Skeletal muscle satellite cell (primary cell): ENCODE measurements around the gene ZNF365.
A peak's percentile ranks its signal among the peaks of the same experiment; 100 is the strongest.

Experiments
- H3K27me3 ChIP-seq: 2 replicates; pipeline ENCODE4 v1.7.0; 2013; ENCODE audit warnings: low read length; ENCODE audit not compliant: control insufficient read depth, insufficient read depth
- H3K36me3 ChIP-seq: 2 replicates; pipeline ENCODE4 v1.7.0; 2013; ENCODE audit warnings: mild to moderate bottlenecking, control low read depth, low read length; ENCODE audit not compliant: insufficient read depth
- H3K4me1 ChIP-seq: 2 replicates; pipeline ENCODE4 v1.7.0; 2013; ENCODE audit warnings: low read length; ENCODE audit not compliant: control insufficient read depth, insufficient read depth
- H3K4me2 ChIP-seq: 2 replicates; pipeline ENCODE4 v1.7.0; 2013; ENCODE audit warnings: mild to moderate bottlenecking, low read length
- H3K4me3 ChIP-seq: 2 replicates; pipeline ENCODE4 v1.7.0; 2013; ENCODE audit warnings: low read length
- H3K9ac ChIP-seq: 2 replicates; pipeline ENCODE4 v1.7.0; 2013; ENCODE audit warnings: mild to moderate bottlenecking, low read depth, low read length, moderate library complexity
- H3K9me3 ChIP-seq: replicated peaks from 2 replicates; pipeline ENCODE4 v1.7.0; 2013; ENCODE audit warnings: mild to moderate bottlenecking, control low read depth, low read length

The ZNF365 gene

DNA sequence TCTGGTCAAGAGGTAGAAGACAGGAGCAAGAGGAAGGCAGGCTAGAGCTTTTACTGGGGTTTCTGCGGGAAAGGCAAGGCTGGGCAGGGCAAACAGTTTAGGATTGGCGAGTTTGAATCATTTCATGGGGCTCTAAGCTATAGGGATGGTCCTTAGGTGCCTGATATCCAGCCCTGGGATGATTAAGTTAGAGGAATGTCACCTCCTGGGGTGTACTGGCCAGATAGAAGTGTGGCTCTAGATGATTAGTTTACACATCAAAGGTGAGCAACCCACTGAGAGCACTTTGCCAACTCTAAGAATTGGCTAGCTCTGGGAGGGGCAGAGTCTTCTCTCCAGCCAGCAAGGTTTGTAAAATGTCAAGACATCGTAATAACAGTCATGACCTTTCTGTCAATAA is 52.4 kb downstream of the ZNF365 start:
- no peak overlapping the region for H3K9ac ChIP-seq
- H3K27me3 ChIP-seq, result no peaks in the 10 kb centered on the region
- H3K9me3 ChIP-seq, result no peaks in the 10 kb centered on the region
- no peak overlapping the region for H3K4me3 ChIP-seq
- no peaks in the 10 kb centered on the region for H3K36me3 ChIP-seq
- no peak overlapping the region for H3K4me2 ChIP-seq
- peaks cover 19% of the 10 kb centered on the region for H3K4me1 ChIP-seq

- H3K27me3 ChIP-seq, result no peaks in the 10 kb centered on the region
- no peak overlapping the region for H3K9ac ChIP-seq
- no peak overlapping the region for H3K4me2 ChIP-seq
- no peaks in the 10 kb centered on the region for H3K36me3 ChIP-seq
- H3K4me3 ChIP-seq, result no peak overlapping the region
- peaks cover 30% of the 10 kb centered on the region for H3K4me1 ChIP-seq
- no peaks in the 10 kb centered on the region for H3K9me3 ChIP-seq
These were observed 56.7 kb downstream of the ZNF365 start for GRCh38 chr10:62430881-62431280.

DNA sequence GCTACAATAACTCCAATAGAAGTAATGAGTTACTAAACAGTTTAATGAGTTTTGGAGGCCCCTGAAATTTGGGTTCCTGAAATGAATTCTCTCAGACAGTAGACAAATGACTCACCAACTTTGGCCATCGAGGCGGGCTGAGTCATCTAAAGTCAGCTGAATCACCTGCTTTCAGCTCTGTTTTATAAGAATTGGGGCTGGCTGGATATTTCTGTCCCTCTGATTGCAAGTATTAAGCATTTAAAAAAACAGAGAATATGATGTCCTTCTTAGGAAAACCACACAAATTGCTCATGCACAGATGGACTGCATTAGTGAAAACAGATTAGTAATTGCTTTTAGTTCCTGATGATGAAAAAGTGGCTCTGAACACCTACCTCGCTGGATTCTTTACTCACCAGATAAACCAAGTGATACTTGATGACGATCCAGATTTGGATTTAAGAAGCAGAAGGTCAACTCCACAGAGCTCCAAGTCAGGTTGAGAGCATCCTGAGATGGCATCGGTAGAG is 59.1 kb downstream of the ZNF365 start:
- peaks cover 22% of the 10 kb centered on the region for H3K4me1 ChIP-seq
- H3K27me3 ChIP-seq, result no peaks in the 10 kb centered on the region
- peak overlapping the region; percentile 4 for H3K9ac ChIP-seq
- H3K36me3 ChIP-seq, result no peaks in the 10 kb centered on the region
- no peak overlapping the region for H3K4me3 ChIP-seq
- H3K4me2 ChIP-seq, result peak overlapping the region; percentile 64
- no peaks in the 10 kb centered on the region for H3K9me3 ChIP-seq

- H3K4me3 ChIP-seq, result no peak overlapping the region
- no peaks in the 10 kb centered on the region for H3K27me3 ChIP-seq
- peak overlapping the region; percentile 64 for H3K4me2 ChIP-seq
- H3K36me3 ChIP-seq, result no peaks in the 10 kb centered on the region
- peak overlapping the region; percentile 4 for H3K9ac ChIP-seq
- H3K4me1 ChIP-seq, result peaks cover 22% of the 10 kb centered on the region
- H3K9me3 ChIP-seq, result no peaks in the 10 kb centered on the region
These were observed 59.7 kb downstream of the ZNF365 start for GRCh38 chr10:62433901-62434300.

GRCh38 chr10:62437696-62438095 is 63.5 kb downstream of the ZNF365 start:
- H3K9me3 ChIP-seq, result no peaks in the 10 kb centered on the region
- H3K4me2 ChIP-seq, result no peak overlapping the region
- no peak overlapping the region for H3K9ac ChIP-seq
- H3K4me1 ChIP-seq, result peaks cover 18% of the 10 kb centered on the region
- no peaks in the 10 kb centered on the region for H3K27me3 ChIP-seq
- no peak overlapping the region for H3K4me3 ChIP-seq
- H3K36me3 ChIP-seq, result no peaks in the 10 kb centered on the region

DNA sequence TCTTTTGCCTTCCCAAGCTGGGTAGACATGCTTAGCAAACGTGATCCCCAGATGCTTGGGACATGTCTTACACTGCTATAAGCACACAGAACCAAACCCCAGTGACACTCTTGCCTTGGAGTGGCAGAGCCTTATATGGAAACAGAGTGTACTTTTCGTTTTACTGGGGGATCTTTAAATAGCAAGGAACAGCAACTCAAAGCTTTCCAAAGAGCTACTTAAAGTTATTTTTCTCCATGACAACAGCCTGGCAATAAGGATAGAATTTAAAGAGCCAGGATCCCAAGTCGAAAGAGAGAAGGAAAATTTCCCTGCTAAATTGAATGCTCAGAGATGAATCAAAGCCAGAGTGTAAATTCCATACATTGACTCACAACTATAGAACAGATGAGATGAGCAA is 67.8 kb downstream of the ZNF365 start:
- Histone ChIP-seq H3K9ac (no peak overlapping the region), H3K4me1 (no peaks in the 10 kb centered on the region), H3K4me3 (no peak overlapping the region), H3K9me3 (no peaks in the 10 kb centered on the region), H3K27me3 (no peaks in the 10 kb centered on the region), H3K4me2 (no peak overlapping the region), H3K36me3 (no peaks in the 10 kb centered on the region)

DNA sequence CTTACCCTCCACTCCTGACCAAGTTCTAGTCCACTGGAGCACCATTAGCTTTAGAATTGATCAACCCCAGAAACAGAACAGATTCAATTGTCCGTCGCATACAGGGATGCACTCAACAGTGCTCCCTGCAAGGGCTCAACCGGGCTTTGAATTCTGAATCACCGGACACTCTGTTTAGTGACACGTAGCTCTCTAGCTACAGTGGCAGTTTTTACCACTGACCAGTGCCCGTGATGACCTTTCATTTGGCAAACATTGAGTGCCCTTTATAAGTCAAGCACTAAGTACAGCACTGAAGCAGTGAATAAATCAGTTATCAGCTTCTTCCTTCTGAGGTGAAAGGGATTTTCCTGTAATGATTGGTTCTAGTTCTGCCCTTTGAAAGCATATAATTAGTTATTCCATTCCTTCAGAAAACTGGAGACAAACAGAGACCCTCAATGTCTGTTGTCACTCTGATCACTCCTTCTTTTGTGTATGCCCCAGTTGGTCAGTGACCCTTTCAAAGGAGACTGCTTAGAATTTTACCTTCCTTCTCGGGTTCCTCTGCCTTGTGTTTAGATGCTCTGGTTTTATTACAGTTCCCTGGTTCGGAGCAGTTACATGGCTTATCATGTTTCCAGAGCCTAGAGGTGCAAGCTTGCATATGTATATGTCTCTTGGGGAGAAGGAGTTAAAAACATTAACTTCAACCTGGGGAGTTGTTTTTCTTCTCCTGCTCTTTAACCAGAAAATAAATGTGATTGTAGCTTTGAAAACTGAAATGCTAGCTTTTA is 68.9 kb downstream of the ZNF365 start:
- Histone ChIP-seq H3K4me3 (no peak overlapping the region), H3K36me3 (no peaks in the 10 kb centered on the region), H3K9ac (no peak overlapping the region), H3K4me2 (no peak overlapping the region), H3K27me3 (no peaks in the 10 kb centered on the region), H3K9me3 (no peaks in the 10 kb centered on the region), H3K4me1 (no peaks in the 10 kb centered on the region)

GRCh38 chr10:62443866-62444265 is 69.7 kb downstream of the ZNF365 start:
- Histone ChIP-seq H3K9me3 (no peaks in the 10 kb centered on the region), H3K4me1 (no peaks in the 10 kb centered on the region), H3K9ac (no peak overlapping the region), H3K36me3 (no peaks in the 10 kb centered on the region), H3K4me3 (no peak overlapping the region), H3K4me2 (no peak overlapping the region), H3K27me3 (no peaks in the 10 kb centered on the region)

GRCh38 chr10:62446627-62447026 is 72.5 kb downstream of the ZNF365 start:
- no peaks in the 10 kb centered on the region for H3K9me3 ChIP-seq
- H3K4me2 ChIP-seq, result no peak overlapping the region
- no peaks in the 10 kb centered on the region for H3K27me3 ChIP-seq
- no peak overlapping the region for H3K9ac ChIP-seq
- no peaks in the 10 kb centered on the region for H3K36me3 ChIP-seq
- no peaks in the 10 kb centered on the region for H3K4me1 ChIP-seq
- H3K4me3 ChIP-seq, result no peak overlapping the region

GRCh38 chr10:62450912-62451610 is 76.9 kb downstream of the ZNF365 start:
- no peaks in the 10 kb centered on the region for H3K36me3 ChIP-seq
- no peak overlapping the region for H3K4me3 ChIP-seq
- H3K27me3 ChIP-seq, result no peaks in the 10 kb centered on the region
- peaks cover 11% of the 10 kb centered on the region for H3K4me1 ChIP-seq
- H3K9ac ChIP-seq, result no peak overlapping the region
- no peak overlapping the region for H3K4me2 ChIP-seq
- no peaks in the 10 kb centered on the region for H3K9me3 ChIP-seq

DNA sequence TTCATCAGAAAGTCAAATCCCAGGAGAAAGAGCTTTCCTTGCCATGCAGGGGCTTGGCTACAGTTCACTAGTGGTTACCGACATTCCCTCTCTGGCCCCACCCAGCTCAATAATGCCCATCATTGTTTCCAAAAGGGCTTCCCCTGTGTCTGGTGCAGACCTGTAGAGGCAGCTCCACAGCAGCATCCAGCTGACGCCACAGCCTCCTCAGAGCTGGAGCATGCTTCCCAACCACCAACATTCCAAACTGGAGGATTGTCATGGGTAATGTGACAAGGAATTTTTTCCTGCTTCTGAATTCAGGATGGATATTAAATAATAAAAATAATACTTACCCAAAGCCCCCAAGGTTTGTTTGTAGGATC is 77.4 kb downstream of the ZNF365 start:
- H3K4me1 ChIP-seq, result peaks cover 11% of the 10 kb centered on the region
- no peaks in the 10 kb centered on the region for H3K27me3 ChIP-seq
- H3K9ac ChIP-seq, result no peak overlapping the region
- no peak overlapping the region for H3K4me3 ChIP-seq
- no peaks in the 10 kb centered on the region for H3K36me3 ChIP-seq
- no peaks in the 10 kb centered on the region for H3K9me3 ChIP-seq
- H3K4me2 ChIP-seq, result no peak overlapping the region
